SK-N-SH treated with all-trans-retinoic acid at 6 μM for 48 hours (cell line): ENCODE data around the gene PIGU.

Experiments used
- CREB5 ChIP-seq: fragments of 250-450 bp; sonication (Bioruptor Pico); IDR thresholded peaks from 2 replicates; pipeline ENCODE4 v1.5.1; 2020; ENCODE audit warnings: low read depth, mild to moderate bottlenecking, moderate library complexity
- CSDC2 ChIP-seq: fragments of 250-450 bp; sonication (Bioruptor Pico); IDR thresholded peaks from 2 replicates; pipeline ENCODE4 v1.5.0; 2020; ENCODE audit warnings: mild to moderate bottlenecking, moderate library complexity
- ESRRG ChIP-seq: fragments of 250-450 bp; sonication (Bioruptor Pico); IDR thresholded peaks from 2 replicates; pipeline ENCODE4 v1.6.1; 2021; ENCODE audit warnings: mild to moderate bottlenecking
- ISL1 ChIP-seq: fragments of 250-450 bp; sonication (Bioruptor Pico); IDR thresholded peaks from 2 replicates; pipeline ENCODE4 v2.1.2; 2022; ENCODE audit warnings: mild to moderate bottlenecking, moderate library complexity
- OSR1 ChIP-seq: fragments of 250-450 bp; sonication (Bioruptor Pico); IDR thresholded peaks from 2 replicates; pipeline ENCODE4 v1.8.0; 2022; ENCODE audit warnings: moderate library complexity, mild to moderate bottlenecking, inconsistent platforms
- PPARA ChIP-seq: fragments of 250-450 bp; sonication (Bioruptor Pico); IDR thresholded peaks from 2 replicates; pipeline ENCODE4 v1.5.0; 2020; ENCODE audit warnings: mild to moderate bottlenecking, borderline replicate concordance
- RARB ChIP-seq: fragments of 250-450 bp; sonication (Bioruptor Pico); IDR thresholded peaks from 2 replicates; pipeline ENCODE4 v1.8.0; 2021; ENCODE audit warnings: mild to moderate bottlenecking, moderate library complexity
- TCF4 ChIP-seq: fragments of 250-450 bp; sonication (Bioruptor Pico); IDR thresholded peaks from 2 replicates; pipeline ENCODE4 v1.8.0; 2021; ENCODE audit warnings: mild to moderate bottlenecking, moderate library complexity, borderline replicate concordance
- TOX ChIP-seq: fragments of 250-450 bp; sonication (Bioruptor Pico); IDR thresholded peaks from 2 replicates; pipeline ENCODE4 v1.8.0; 2021; ENCODE audit warnings: mild to moderate bottlenecking, moderate library complexity, borderline replicate concordance
- TSHZ2 ChIP-seq: fragments of 250-450 bp; sonication (Bioruptor Pico); IDR thresholded peaks from 2 replicates; pipeline ENCODE4 v1.5.0; 2020; ENCODE audit warnings: mild to moderate bottlenecking, moderate library complexity
- ZC3H10 ChIP-seq: fragments of 250-450 bp; sonication (Bioruptor Pico); IDR thresholded peaks from 2 replicates; pipeline ENCODE4 v1.5.1; 2021; ENCODE audit warnings: mild to moderate bottlenecking, moderate library complexity
- ZFP30 ChIP-seq: fragments of 450-650 bp; formaldehyde crosslinking; IDR thresholded peaks from 2 replicates; pipeline ENCODE4 v1.5.0; 2022; ENCODE audit warnings: mild to moderate bottlenecking, moderate library complexity

GRCh38 chr20:34705397-34706301 is 28.8 kb upstream of the PIGU start:
- TF ChIP-seq PPARA (CRISPR knock-in tag) (no peak), ZFP30 (CRISPR knock-in tag) (no peak), TSHZ2 (CRISPR knock-in tag) (no peak), OSR1 (CRISPR knock-in tag) (no peak), TOX (CRISPR knock-in tag) (no peak), ZC3H10 (CRISPR knock-in tag) (no peak), CREB5 (CRISPR knock-in tag) (no peak), TCF4 (CRISPR knock-in tag) (no peak), ESRRG (CRISPR knock-in tag) (no peak), CSDC2 (no peak), RARB (CRISPR knock-in tag) (no peak), ISL1 (no peak)
